Stimulated activated CD4-positive, alpha-beta T cell treated with anti-CD3 and anti-CD28 coated beads, Interleukin-1b, Interleukin-23, amount 100 ng/mL, for 4 hours (primary cell): ENCODE results near the gene PCCA.
"Not testable (repeated sequence)": the region's sequence is repeated elsewhere in the genome, so short reads cannot be mapped to it uniquely, and the experiment has no call there.

Experiments used
- DNase-seq, 2 donors: peaks; one replicate each; pipeline ENCODE4 v3.0.0-alpha.2; 2020; ENCODE audit warnings: low read depth in 2 of 2

PCCA gene

GRCh38 chr13:100096526-100096925 is 7.6 kb downstream of the PCCA start:
- no peak for DNase-seq

GRCh38 chr13:100097821-100098220 is 8.9 kb downstream of the PCCA start:
- no peak for DNase-seq

- no peak for DNase-seq
Observed at GRCh38 chr13:100098445-100099116, 9.7 kb downstream of the PCCA start.

GRCh38 chr13:100099117-100099445 is 10.2 kb downstream of the PCCA start:
- DNase-seq, result not testable (repeated sequence)

GRCh38 chr13:100100115-100100879 is 11.4 kb downstream of the PCCA start:
- DNase-seq, result no peak

- DNase-seq, result no peak
Observed at GRCh38 chr13:100102042-100102441, 13.1 kb downstream of the PCCA start.

GRCh38 chr13:100106005-100106404 is 17.1 kb downstream of the PCCA start:
- no peak for DNase-seq

- DNase-seq, result no peak
Observed at GRCh38 chr13:100106705-100107104, 17.8 kb downstream of the PCCA start.

- no peak for DNase-seq
Observed at GRCh38 chr13:100108913-100109507, 20.1 kb downstream of the PCCA start.

- DNase-seq, result no peak
Observed at GRCh38 chr13:100110269-100110668, 21.4 kb downstream of the PCCA start.

GRCh38 chr13:100112186-100112838 is 23.4 kb downstream of the PCCA start:
- DNase-seq, result no peak

- no peak for DNase-seq
Observed at GRCh38 chr13:100115693-100116254, 26.9 kb downstream of the PCCA start.

GRCh38 chr13:100124265-100124664 is 35.4 kb downstream of the PCCA start:
- no peak for DNase-seq

GRCh38 chr13:100125946-100126345 is 37.1 kb downstream of the PCCA start:
- no peak for DNase-seq

GRCh38 chr13:100128373-100128772 is 39.5 kb downstream of the PCCA start:
- peak in 1 of 2 donors; percentile 8 for DNase-seq

GRCh38 chr13:100128838-100129237 is 39.9 kb downstream of the PCCA start:
- DNase-seq, result no peak

- DNase-seq, result no peak
Observed at GRCh38 chr13:100129605-100130004, 40.7 kb downstream of the PCCA start.

GRCh38 chr13:100130092-100130491 is 41.2 kb downstream of the PCCA start:
- no peak for DNase-seq

GRCh38 chr13:100130930-100131511 is 42.1 kb downstream of the PCCA start:
- DNase-seq, result no peak

GRCh38 chr13:100131863-100132574 is 43.1 kb downstream of the PCCA start:
- DNase-seq, result peak in 1 of 2 donors; percentile 3

GRCh38 chr13:100138859-100139491 is 50.1 kb downstream of the PCCA start:
- no peak for DNase-seq
